ENCODE data around the gene OXER1.

The OXER1 gene

GRCh38 chr2:42800981-42801380 is 37.0 kb upstream of the OXER1 start:
- no peak for TF ChIP-seq EZH2phosphoT487 (IDR thresholded peaks at IDR 0.05; ENCODE audit: low read depth)
- TF ChIP-seq CTCF (IDR thresholded peaks at IDR 0.05; ENCODE audit: low read depth, low read length): no peak
- Histone ChIP-seq H3K27ac (ENCODE audit: low read length) (no peak overlapping the region), H3K27me3 (ENCODE audit: low read depth, low read length) (0 out of 2 replicates have a peak, but pooled peaks cover 3% of the 10 kb centered on the region), H3K9ac (ENCODE audit: low read length) (no peak overlapping the region), H3K9me3 (ENCODE audit: insufficient read depth, low read length) (no peaks in the 10 kb centered on the region), H4K20me1 (ENCODE audit: insufficient read depth, low read length) (no peaks in the 10 kb centered on the region), H2AFZ (ENCODE audit: low read depth, low read length) (no peak overlapping the region), H3K4me2 (ENCODE audit: low read length) (no peak overlapping the region), H3K36me3 (replicated peaks; ENCODE audit: low read depth, low read length) (no peaks in the 10 kb centered on the region), H3K4me1 (ENCODE audit: low read length) (peaks cover 24% of the 10 kb centered on the region), H3K79me2 (ENCODE audit: low read length) (no peaks in the 10 kb centered on the region), H3K4me3 (ENCODE audit: low read length) (no peak overlapping the region)

GRCh38 chr2:42800461-42800962 is 36.6 kb upstream of the OXER1 start:
- Histone ChIP-seq H3K4me1 (ENCODE audit: low read length) (peaks cover 29% of the 10 kb centered on the region), H3K27ac (ENCODE audit: low read length) (no peak overlapping the region), H3K9ac (ENCODE audit: low read length) (no peak overlapping the region), H3K27me3 (ENCODE audit: low read depth, low read length) (0 out of 2 replicates have a peak, but pooled peaks cover 3% of the 10 kb centered on the region), H3K4me3 (ENCODE audit: low read length) (no peak overlapping the region), H3K79me2 (ENCODE audit: low read length) (no peaks in the 10 kb centered on the region), H4K20me1 (ENCODE audit: insufficient read depth, low read length) (no peaks in the 10 kb centered on the region), H2AFZ (ENCODE audit: low read depth, low read length) (no peak overlapping the region), H3K36me3 (replicated peaks; ENCODE audit: low read depth, low read length) (no peaks in the 10 kb centered on the region), H3K9me3 (ENCODE audit: insufficient read depth, low read length) (no peaks in the 10 kb centered on the region), H3K4me2 (ENCODE audit: low read length) (no peak overlapping the region)
- TF ChIP-seq EZH2phosphoT487 (IDR thresholded peaks at IDR 0.05; ENCODE audit: low read depth) (no peak), CTCF (IDR thresholded peaks at IDR 0.05; ENCODE audit: low read depth, low read length) (no peak)

GRCh38 chr2:42799881-42800280 is 35.9 kb upstream of the OXER1 start:
- no peaks in the 10 kb centered on the region for H3K36me3 ChIP-seq (replicated peaks; ENCODE audit: low read depth, low read length)
- no peak overlapping the region for H3K4me3 ChIP-seq (ENCODE audit: low read length)
- 0 out of 2 replicates have a peak, but pooled peaks cover 3% of the 10 kb centered on the region for H3K27me3 ChIP-seq (ENCODE audit: low read depth, low read length)
- TF ChIP-seq EZH2phosphoT487 (IDR thresholded peaks at IDR 0.05; ENCODE audit: low read depth) (no peak), CTCF (IDR thresholded peaks at IDR 0.05; ENCODE audit: low read depth, low read length) (no peak)
- H3K79me2 ChIP-seq (ENCODE audit: low read length): no peaks in the 10 kb centered on the region
- no peak overlapping the region for H3K9ac ChIP-seq (ENCODE audit: low read length)
- H3K4me2 ChIP-seq (ENCODE audit: low read length): no peak overlapping the region
- H3K27ac ChIP-seq (ENCODE audit: low read length): no peak overlapping the region
- H3K9me3 ChIP-seq (ENCODE audit: insufficient read depth, low read length): no peaks in the 10 kb centered on the region
- H3K4me1 ChIP-seq (ENCODE audit: low read length): peaks cover 35% of the 10 kb centered on the region
- H2AFZ ChIP-seq (ENCODE audit: low read depth, low read length): no peak overlapping the region
- no peaks in the 10 kb centered on the region for H4K20me1 ChIP-seq (ENCODE audit: insufficient read depth, low read length)

GRCh38 chr2:42797281-42797680 is 33.3 kb upstream of the OXER1 start:
- Histone ChIP-seq H3K36me3 (replicated peaks; ENCODE audit: low read depth, low read length) (no peaks in the 10 kb centered on the region), H3K4me2 (ENCODE audit: low read length) (peak overlapping the region; percentile 66), H3K9me3 (ENCODE audit: insufficient read depth, low read length) (no peaks in the 10 kb centered on the region), H3K27ac (ENCODE audit: low read length) (peak overlapping the region; percentile 94), H2AFZ (ENCODE audit: low read depth, low read length) (no peak overlapping the region), H3K4me1 (ENCODE audit: low read length) (peaks cover 44% of the 10 kb centered on the region), H3K79me2 (ENCODE audit: low read length) (no peaks in the 10 kb centered on the region), H3K4me3 (ENCODE audit: low read length) (peak overlapping the region; percentile 46; the same call in 1 of the 2 replicates), H3K9ac (ENCODE audit: low read length) (peak overlapping the region; percentile 57; the same call in 1 of the 2 replicates), H3K27me3 (ENCODE audit: low read depth, low read length) (no peaks in the 10 kb centered on the region), H4K20me1 (ENCODE audit: insufficient read depth, low read length) (no peaks in the 10 kb centered on the region)
- no peak for TF ChIP-seq CTCF (IDR thresholded peaks at IDR 0.05; ENCODE audit: low read depth, low read length)
- no peak for TF ChIP-seq EZH2phosphoT487 (IDR thresholded peaks at IDR 0.05; ENCODE audit: low read depth)

Measured in OCI-LY3 (cell line).